HepG2 (cell line): Measurements from ENCODE around the gene MAML1. TPM values are rescaled to one million over a fixed set of nuclear protein-coding genes. Genes with fewer than 3 reads are reported as not detected.

Source experiments
- AGO1 ChIP-seq: fragments of 200-400 bp; formaldehyde crosslinking; IDR thresholded peaks from 2 replicates; pipeline ENCODE4 v1.6.1; 2017; ENCODE audit warnings: mild to moderate bottlenecking, low read depth, low read length, moderate library complexity; ENCODE audit not compliant: poor library complexity, severe bottlenecking
- GLI4 ChIP-seq: sonication (generic); formaldehyde crosslinking; IDR thresholded peaks from 2 replicates; pipeline ENCODE4 v1.5.1; 2020; ENCODE audit warnings: missing genetic modification reagents, mild to moderate bottlenecking, moderate library complexity, borderline replicate concordance
- JDP2 ChIP-seq: sonication (generic); formaldehyde crosslinking; IDR thresholded peaks from 2 replicates; pipeline ENCODE4 v1.8.1; 2022; ENCODE audit warnings: missing genetic modification reagents, borderline replicate concordance
- NR2F6 ChIP-seq, 2 experiments: IDR thresholded peaks; 2 replicates each; pipeline ENCODE4 v1.6.1; 2016; ENCODE audit warnings: antibody characterized with exemption in 1 of 2, mild to moderate bottlenecking in 1 of 2
- ZBED4 ChIP-seq: sonication (generic); formaldehyde crosslinking; IDR thresholded peaks from 2 replicates; pipeline ENCODE4 v1.4.0; 2020; ENCODE audit warnings: missing genetic modification reagents, borderline replicate concordance
- ZNF160 ChIP-seq: sonication (generic); formaldehyde crosslinking; IDR thresholded peaks from 2 replicates; pipeline ENCODE4 v1.8.0; 2022; ENCODE audit warnings: mild to moderate bottlenecking, inconsistent platforms, missing genetic modification reagents
- ZNF598 ChIP-seq: sonication (generic); formaldehyde crosslinking; IDR thresholded peaks from 2 replicates; pipeline ENCODE4 v1.5.1; 2020; ENCODE audit warnings: mild to moderate bottlenecking, missing genetic modification reagents, borderline replicate concordance
- ZNF777 ChIP-seq: sonication (generic); formaldehyde crosslinking; IDR thresholded peaks from 2 replicates; pipeline ENCODE4 v1.4.0; 2020; ENCODE audit warnings: missing genetic modification reagents
- ZSCAN22 ChIP-seq: sonication (generic); formaldehyde crosslinking; IDR thresholded peaks from 2 replicates; pipeline ENCODE4 v1.4.0; 2020; ENCODE audit warnings: mild to moderate bottlenecking, missing genetic modification reagents
- polyA plus RNA-seq, 8 experiments: library from polyadenylated mRNA; depleted of rRNA in 3 of 8; stranded (reverse) in 7 of 8; unstranded in 1 of 8; fragments of >200 nt; fragmentation: Illumina TruSeq in 4 of 8; extraction: Trizol in 4 of 8; gene quantifications; 2 replicates each; pipeline versions ENCODE4 v1.2.1 to v1.2.3, GENCODE V29; 2011 to 2016; ENCODE audit warnings: low read depth in 4 of 8, missing spikeins in 1 of 8, mixed read lengths in 1 of 8; ENCODE audit not compliant: insufficient read depth in 1 of 8
- total RNA-seq, 5 experiments: library from RNA; depleted of rRNA; stranded (reverse); fragments of >200 nt; fragmentation: Illumina TruSeq; extraction: Trizol; gene quantifications; 2 replicates each; pipeline ENCODE4 v1.2.3, GENCODE V29; 2016; ENCODE audit warnings: low read depth in 1 of 5
- TF ChIP-seq, protein P1 (sequence below): sonication (generic); formaldehyde crosslinking; IDR thresholded peaks from 2 replicates; pipeline ENCODE4 v1.4.0; 2020; ENCODE audit warnings: mild to moderate bottlenecking, missing genetic modification reagents
- TF ChIP-seq, protein P2 (sequence below): sonication (generic); formaldehyde crosslinking; IDR thresholded peaks from 2 replicates; pipeline ENCODE4 v1.4.0; 2020; ENCODE audit warnings: mild to moderate bottlenecking, missing genetic modification reagents

MAML1 gene
- total and polyA plus RNA-seq, 2 of the 13 experiments (the other 11 are each of a cell fraction or from before 2014, with no cell fraction given): 10.0 to 10.8 TPM

- TF ChIP-seq ZBED4 (CRISPR knock-in tag): no peak; the same call in 1 of the 2 replicates
- 0 out of 2 replicates have a peak, but pooled peaks have one; percentile 4 for TF ChIP-seq ZNF598 (CRISPR knock-in tag)
- peak; percentile 78; the same call in 1 of the 2 replicates for TF ChIP-seq ZSCAN22 (CRISPR knock-in tag)
- 0 out of 2 replicates have a peak, but pooled peaks have one; percentile 49 for TF ChIP-seq ZNF160 (CRISPR knock-in tag)
- TF ChIP-seq ZNF777: no peak
- peak; percentile 90 for TF ChIP-seq NR2F6 (IDR thresholded peaks at IDR 0.05)
- TF ChIP-seq NR2F6 (CRISPR knock-in tag; IDR thresholded peaks at IDR 0.05): peak; percentile 97
- TF ChIP-seq, protein P1, sequence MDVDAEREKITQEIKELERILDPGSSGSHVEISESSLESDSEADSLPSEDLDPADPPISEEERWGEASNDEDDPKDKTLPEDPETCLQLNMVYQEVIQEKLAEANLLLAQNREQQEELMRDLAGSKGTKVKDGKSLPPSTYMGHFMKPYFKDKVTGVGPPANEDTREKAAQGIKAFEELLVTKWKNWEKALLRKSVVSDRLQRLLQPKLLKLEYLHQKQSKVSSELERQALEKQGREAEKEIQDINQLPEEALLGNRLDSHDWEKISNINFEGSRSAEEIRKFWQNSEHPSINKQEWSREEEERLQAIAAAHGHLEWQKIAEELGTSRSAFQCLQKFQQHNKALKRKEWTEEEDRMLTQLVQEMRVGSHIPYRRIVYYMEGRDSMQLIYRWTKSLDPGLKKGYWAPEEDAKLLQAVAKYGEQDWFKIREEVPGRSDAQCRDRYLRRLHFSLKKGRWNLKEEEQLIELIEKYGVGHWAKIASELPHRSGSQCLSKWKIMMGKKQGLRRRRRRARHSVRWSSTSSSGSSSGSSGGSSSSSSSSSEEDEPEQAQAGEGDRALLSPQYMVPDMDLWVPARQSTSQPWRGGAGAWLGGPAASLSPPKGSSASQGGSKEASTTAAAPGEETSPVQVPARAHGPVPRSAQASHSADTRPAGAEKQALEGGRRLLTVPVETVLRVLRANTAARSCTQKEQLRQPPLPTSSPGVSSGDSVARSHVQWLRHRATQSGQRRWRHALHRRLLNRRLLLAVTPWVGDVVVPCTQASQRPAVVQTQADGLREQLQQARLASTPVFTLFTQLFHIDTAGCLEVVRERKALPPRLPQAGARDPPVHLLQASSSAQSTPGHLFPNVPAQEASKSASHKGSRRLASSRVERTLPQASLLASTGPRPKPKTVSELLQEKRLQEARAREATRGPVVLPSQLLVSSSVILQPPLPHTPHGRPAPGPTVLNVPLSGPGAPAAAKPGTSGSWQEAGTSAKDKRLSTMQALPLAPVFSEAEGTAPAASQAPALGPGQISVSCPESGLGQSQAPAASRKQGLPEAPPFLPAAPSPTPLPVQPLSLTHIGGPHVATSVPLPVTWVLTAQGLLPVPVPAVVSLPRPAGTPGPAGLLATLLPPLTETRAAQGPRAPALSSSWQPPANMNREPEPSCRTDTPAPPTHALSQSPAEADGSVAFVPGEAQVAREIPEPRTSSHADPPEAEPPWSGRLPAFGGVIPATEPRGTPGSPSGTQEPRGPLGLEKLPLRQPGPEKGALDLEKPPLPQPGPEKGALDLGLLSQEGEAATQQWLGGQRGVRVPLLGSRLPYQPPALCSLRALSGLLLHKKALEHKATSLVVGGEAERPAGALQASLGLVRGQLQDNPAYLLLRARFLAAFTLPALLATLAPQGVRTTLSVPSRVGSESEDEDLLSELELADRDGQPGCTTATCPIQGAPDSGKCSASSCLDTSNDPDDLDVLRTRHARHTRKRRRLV (CRISPR knock-in tag): peak; percentile 30
- TF ChIP-seq, protein P2, sequence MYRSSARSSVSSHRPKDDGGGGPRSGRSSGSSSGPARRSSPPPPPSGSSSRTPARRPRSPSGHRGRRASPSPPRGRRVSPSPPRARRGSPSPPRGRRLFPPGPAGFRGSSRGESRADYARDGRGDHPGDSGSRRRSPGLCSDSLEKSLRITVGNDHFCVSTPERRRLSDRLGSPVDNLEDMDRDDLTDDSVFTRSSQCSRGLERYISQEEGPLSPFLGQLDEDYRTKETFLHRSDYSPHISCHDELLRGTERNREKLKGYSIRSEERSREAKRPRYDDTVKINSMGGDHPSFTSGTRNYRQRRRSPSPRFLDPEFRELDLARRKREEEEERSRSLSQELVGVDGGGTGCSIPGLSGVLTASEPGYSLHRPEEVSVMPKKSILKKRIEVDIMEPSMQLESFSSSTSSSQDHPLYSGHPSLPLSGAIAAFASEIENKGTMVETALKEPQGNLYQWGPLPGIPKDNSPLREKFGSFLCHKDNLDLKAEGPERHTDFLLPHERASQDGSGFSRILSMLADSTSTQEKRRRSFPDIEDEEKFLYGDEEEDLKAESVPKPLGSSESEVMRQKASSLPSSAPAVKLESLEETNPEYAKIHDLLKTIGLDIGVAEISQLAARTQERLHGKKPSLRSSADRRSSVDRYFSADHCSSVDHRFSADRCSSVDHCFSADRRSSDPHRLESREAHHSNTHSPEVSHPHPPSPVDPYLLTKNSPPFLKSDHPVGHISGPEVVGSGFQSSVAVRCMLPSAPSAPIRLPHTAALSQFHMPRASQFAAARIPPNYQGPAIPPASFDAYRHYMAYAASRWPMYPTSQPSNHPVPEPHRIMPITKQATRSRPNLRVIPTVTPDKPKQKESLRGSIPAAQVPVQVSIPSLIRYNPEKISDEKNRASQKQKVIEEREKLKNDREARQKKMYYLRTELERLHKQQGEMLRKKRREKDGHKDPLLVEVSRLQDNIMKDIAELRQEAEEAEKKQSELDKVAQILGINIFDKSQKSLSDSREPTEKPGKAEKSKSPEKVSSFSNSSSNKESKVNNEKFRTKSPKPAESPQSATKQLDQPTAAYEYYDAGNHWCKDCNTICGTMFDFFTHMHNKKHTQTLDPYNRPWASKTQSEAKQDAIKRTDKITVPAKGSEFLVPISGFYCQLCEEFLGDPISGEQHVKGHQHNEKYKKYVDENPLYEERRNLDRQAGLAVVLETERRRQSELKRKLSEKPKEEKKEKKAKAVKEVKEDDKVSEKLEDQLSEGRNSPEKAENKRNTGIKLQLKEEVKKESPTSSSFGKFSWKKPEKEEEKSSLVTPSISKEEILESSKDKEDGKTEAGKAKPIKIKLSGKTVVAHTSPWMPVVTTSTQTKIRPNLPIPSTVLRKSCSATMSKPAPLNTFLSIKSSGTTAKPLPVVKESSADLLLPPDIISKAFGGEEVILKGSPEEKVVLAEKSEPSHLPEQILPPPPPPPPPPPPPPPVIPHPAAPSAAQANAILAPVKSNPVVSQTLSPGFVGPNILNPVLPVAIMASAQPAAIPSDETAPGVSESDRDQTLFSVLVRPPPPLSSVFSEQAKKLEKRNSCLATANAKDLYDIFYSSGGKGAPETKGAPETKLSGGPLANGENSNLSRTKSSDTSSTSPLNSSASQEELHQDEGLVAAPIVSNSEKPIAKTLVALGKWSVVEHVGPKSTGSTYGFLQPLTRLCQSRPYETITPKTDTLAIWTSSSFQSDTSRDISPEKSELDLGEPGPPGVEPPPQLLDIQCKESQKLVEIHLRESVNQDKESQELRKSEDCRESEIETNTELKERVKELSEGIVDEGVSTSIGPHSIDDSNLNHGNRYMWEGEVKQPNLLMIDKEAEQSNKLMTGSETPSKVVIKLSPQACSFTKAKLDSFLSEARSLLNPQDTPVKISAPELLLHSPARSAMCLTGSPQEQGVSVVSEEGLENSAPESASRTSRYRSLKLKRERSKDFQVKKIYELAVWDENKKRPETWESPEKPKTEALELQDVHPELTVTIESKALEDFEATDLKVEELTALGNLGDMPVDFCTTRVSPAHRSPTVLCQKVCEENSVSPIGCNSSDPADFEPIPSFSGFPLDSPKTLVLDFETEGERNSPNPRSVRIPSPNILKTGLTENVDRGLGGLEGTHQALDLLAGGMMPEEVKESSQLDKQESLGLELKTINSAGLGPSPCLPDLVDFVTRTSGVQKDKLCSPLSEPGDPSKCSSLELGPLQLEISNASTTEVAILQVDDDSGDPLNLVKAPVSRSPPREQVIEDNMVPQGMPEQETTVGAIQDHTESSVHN (CRISPR knock-in tag): no peak
- TF ChIP-seq GLI4: no peak
- peak; percentile 21; the same call in 1 of the 2 replicates for TF ChIP-seq JDP2
- TF ChIP-seq AGO1: peak; percentile 72
These were observed 86.2 kb downstream of the MAML1 start (continued) for GRCh38 chr5:179818746-179819295.
